Adrenal gland (tissue), 12 donors: ENCODE data around the gene STOML3. TPM values are rescaled to one million over a fixed set of nuclear protein-coding genes. Genes with fewer than 3 reads are reported as not detected.
"Not testable (repeated sequence)": the region's sequence is repeated elsewhere in the genome, so short reads cannot be mapped to it uniquely, and the experiment has no call there.

Experiments used
- DNase-seq, 7 donors: peaks; one replicate each; pipeline ENCODE4 v3.0.0-alpha.2; 2019 to 2020
- H3K27ac ChIP-seq, 5 donors: fragments of 200-600 bp; sonication (generic) in 4 of 5; 1 replicate in 3 of 5; 2 replicates in 2 of 5; pipeline versions ENCODE4 v1.5.1 to v1.8.0; 2016 to 2020; ENCODE audit warnings: mild to moderate bottlenecking in 1 of 5
- H3K27me3 ChIP-seq: fragments of 200-600 bp; 2 replicates; pipeline ENCODE4 v1.8.0; 2021
- H3K36me3 ChIP-seq, 2 donors: fragments of 200-600 bp; replicated peaks in 1 of 2; 1 replicate in 1 of 2; 2 replicates in 1 of 2; pipeline versions ENCODE4 v1.5.1 to v1.8.0; 2018 to 2022
- H3K4me1 ChIP-seq, 2 donors: fragments of 200-600 bp; replicated peaks in 1 of 2; 1 replicate in 1 of 2; 2 replicates in 1 of 2; pipeline versions ENCODE4 v1.5.1 to v1.8.0; 2018 to 2021
- H3K4me3 ChIP-seq, 4 donors: fragments of 200-600 bp; sonication (generic) in 3 of 4; one replicate each; pipeline ENCODE4 v1.5.1; 2016 to 2018
- H3K9me3 ChIP-seq, 3 donors: fragments of 200-600 bp; sonication (generic) in 1 of 3; replicated peaks in 1 of 3; 1 replicate in 2 of 3; 2 replicates in 1 of 3; pipeline versions ENCODE4 v1.5.1 to v1.8.0; 2016 to 2021
- POLR2A ChIP-seq, 2 donors: fragments of 450-650 bp; IDR thresholded peaks; one replicate each; pipeline ENCODE4 v1.6.1; 2017; ENCODE audit warnings: antibody characterized with exemption in 2 of 2, mild to moderate bottlenecking in 2 of 2, moderate library complexity in 1 of 2
- whole genome bisulfite sequencing, 4 donors: extraction: QIAGEN DNeasy Blood & Tissue Kit in 2 of 4; methylation state at CpG; one replicate each; pipeline versions ENCODE4 v1.1.5 to v1.1.7; 2013 to 2017; 5-methylcytosine and 5-hydroxymethylcytosine counted together
- intact Hi-C, 2 donors: fragments of 100-400 bp; cut with DNase I; formaldehyde crosslinking; loops; one replicate each; pipeline versions ENCODE4 v1.14.1 to v1.15.0; 2022 to 2023
- polyA plus RNA-seq, 3 donors: library from polyadenylated mRNA; stranded (reverse); fragments of 200-250 nt in 2 of 3; fragments of 350-450 nt in 1 of 3; fragmentation: Illumina TruSeq in 1 of 3; extraction: RNeasy Lipid Tissue Mini Kit (QIAGEN cat#74804) in 1 of 3; gene quantifications; one replicate each; pipeline ENCODE4 v1.2.3, GENCODE V29; 2013 to 2014
- total RNA-seq, 9 donors: library from RNA; depleted of rRNA in 4 of 9; stranded (reverse); fragments of >200 nt in 4 of 9; fragments of 120-200 nt in 1 of 9; fragmentation: NEBNext Ultra II Directional in 1 of 9; extraction: Animal tissue kit (Norgen Biotek cat#: 25700) in 1 of 9; gene quantifications; one replicate each; pipeline versions ENCODE4 v1.1.0 to v1.2.4, GENCODE V29; 2013 to 2023
- TF ChIP-seq, protein P1 (sequence below), 6 experiments: fragments of 450-650 bp in 4 of 6; fragments of 200-600 bp in 2 of 6; sonication (generic) in 1 of 6; IDR thresholded peaks; 1 replicate in 5 of 6; 2 replicates in 1 of 6; pipeline versions ENCODE4 v1.5.1 to v1.8.0; 2016 to 2021; ENCODE audit warnings: antibody characterized with exemption in 6 of 6, mild to moderate bottlenecking in 2 of 6, moderate library complexity in 1 of 6
- donor health status: healthy with polysubstance abuse.
- donor health status: Bipolar disorder and iron deficiency.
- donor health status: DM: yes; HTN: yes; CAD: no.
- donor health status: DM: no; HTN: no; CAD: no.
- donor health status: DM: no; HTN: no; CAD: no.
- donor health status: DM: yes; HTN: yes; CAD: no.

The STOML3 gene
- total and polyA plus RNA-seq, 12 donors = 0.06 TPM; not detected in 11

- H3K9me3 ChIP-seq = no peaks in the 10 kb centered on the region
- TF ChIP-seq, protein P1, sequence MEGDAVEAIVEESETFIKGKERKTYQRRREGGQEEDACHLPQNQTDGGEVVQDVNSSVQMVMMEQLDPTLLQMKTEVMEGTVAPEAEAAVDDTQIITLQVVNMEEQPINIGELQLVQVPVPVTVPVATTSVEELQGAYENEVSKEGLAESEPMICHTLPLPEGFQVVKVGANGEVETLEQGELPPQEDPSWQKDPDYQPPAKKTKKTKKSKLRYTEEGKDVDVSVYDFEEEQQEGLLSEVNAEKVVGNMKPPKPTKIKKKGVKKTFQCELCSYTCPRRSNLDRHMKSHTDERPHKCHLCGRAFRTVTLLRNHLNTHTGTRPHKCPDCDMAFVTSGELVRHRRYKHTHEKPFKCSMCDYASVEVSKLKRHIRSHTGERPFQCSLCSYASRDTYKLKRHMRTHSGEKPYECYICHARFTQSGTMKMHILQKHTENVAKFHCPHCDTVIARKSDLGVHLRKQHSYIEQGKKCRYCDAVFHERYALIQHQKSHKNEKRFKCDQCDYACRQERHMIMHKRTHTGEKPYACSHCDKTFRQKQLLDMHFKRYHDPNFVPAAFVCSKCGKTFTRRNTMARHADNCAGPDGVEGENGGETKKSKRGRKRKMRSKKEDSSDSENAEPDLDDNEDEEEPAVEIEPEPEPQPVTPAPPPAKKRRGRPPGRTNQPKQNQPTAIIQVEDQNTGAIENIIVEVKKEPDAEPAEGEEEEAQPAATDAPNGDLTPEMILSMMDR (IDR thresholded peaks at IDR 0.05) = no peak
- no peak overlapping the region for H3K4me3 ChIP-seq
- DNase-seq = no peak
- no peak overlapping the region for H3K27ac ChIP-seq
- intact Hi-C loops = no loop called here
- no peaks in the 10 kb centered on the region for H3K27me3 ChIP-seq
- no peaks in the 10 kb centered on the region for H3K4me1 ChIP-seq
- WGBS, 4 donors = 74 to 80% (median 75%) methylated on average over 1 of the region's 1 CpG
- peaks cover 0 to 44% of the 10 kb centered on the region in 2 donors for H3K36me3 ChIP-seq
Observed at GRCh38 chr13:39016087-39016486, 25.5 kb upstream of the STOML3 start.

DNA sequence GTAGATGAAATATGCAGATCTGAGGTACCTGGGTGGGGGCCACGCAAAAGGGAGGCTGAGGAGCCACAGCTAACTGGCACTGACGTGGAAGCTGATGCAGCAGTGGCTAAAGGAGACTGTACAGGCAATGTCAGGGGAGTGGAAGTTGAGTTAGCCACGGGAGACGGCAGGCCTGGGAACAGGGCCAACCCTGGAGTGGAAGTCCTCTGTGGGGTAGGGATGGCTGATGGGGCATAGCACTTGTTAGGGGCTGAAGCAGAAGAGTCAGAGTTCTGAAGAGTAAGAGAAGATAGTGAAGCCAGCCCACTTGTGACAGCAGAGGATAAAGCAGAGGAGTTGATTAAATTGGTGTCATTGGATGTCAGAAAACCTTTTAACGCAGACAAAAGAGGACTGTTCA is 22.8 kb upstream of the STOML3 start:
- Histone ChIP-seq H3K27me3 (no peaks in the 10 kb centered on the region), H3K27ac (no peak overlapping the region), H3K4me3 (no peak overlapping the region), H3K36me3 (peaks cover 0 to 54% of the 10 kb centered on the region in 2 donors), H3K4me1 (no peaks in the 10 kb centered on the region), H3K9me3 (no peaks in the 10 kb centered on the region)
- TF ChIP-seq, protein P1 (IDR thresholded peaks at IDR 0.05) = no peak
- TF ChIP-seq POLR2A (IDR thresholded peaks at IDR 0.05) = no peak
- DNase-seq = no peak
- intact Hi-C loops = no loop called here
- 88 to 96% (median 89%) methylated on average over 5 of the region's 5 CpGs for WGBS, 4 donors

DNA sequence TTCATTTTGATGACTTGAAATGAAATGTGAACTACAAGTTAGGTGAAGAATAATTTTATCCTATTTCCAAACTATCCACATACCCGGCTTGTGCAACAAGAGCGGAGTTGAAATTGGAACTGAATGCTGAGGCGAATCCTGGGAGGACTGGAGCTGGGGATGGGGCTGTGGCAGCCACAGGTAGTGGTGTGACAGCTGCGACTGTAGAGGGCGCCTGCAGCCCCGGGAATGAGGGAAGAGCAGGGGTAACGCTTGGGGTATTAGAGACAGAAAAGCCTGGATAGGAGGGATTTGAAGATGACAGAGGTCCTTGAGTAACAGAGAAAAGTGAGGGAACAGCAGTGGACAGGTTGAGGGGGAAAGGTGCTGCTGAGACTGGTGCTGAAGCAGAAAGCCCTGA is 22.0 kb upstream of the STOML3 start:
- H3K4me3 ChIP-seq = no peak overlapping the region
- no peak for DNase-seq
- intact Hi-C loops = no loop called here
- H3K36me3 ChIP-seq = peaks cover 0 to 54% of the 10 kb centered on the region in 2 donors
- H3K9me3 ChIP-seq = no peaks in the 10 kb centered on the region
- WGBS, 4 donors = 84 to 87% (median 84%) methylated on average over 7 of the region's 7 CpGs
- H3K4me1 ChIP-seq = no peaks in the 10 kb centered on the region
- H3K27ac ChIP-seq = no peak overlapping the region
- TF ChIP-seq POLR2A (IDR thresholded peaks at IDR 0.05) = no peak
- TF ChIP-seq, protein P1 (IDR thresholded peaks at IDR 0.05) = no peak
- H3K27me3 ChIP-seq = no peaks in the 10 kb centered on the region

DNA sequence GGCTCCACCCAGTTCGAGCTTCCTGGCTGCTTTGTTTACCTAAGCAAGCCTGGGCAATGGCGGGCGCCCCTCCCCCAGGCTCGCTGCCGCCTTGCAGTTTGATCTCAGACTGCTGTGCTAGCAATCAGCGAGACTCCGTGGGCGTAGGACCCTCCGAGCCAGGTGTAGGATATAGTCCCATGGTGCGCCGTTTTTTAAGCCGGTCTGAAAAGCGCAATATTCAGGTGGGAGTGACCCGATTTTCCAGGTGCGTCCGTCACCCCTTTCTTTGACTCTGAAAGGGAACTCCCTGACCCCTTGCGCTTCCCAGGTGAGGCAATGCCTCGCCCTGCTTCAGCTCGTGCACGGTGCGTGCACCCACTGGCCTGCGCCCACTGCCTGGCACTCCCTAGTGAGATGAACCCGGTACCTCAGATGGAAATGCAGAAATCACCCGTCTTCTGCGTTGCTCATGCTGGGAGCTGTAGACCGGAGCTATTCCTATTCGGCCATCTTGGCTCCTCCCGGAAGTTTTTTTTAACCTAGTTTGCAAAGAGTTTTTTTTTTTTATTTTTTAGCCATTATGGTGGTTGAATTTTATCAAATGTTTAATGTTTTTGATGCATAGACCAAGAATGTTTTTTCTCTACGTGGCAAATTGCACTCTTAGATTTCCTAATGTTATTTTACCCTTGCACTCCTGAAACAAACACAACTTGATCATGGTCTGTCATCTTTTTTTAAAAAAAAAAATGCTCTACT is 15.9 kb upstream of the STOML3 start:
- H3K4me3 ChIP-seq, intact Hi-C loops, H3K27me3 ChIP-seq, H3K27ac ChIP-seq, H3K9me3 ChIP-seq, H3K4me1 ChIP-seq, DNase-seq: not testable (repeated sequence)
- WGBS, 4 donors = 85 to 95% (median 89%) methylated on average over 17 to 29 of the region's 29 CpGs
- H3K36me3 ChIP-seq = peaks cover 0 to 14% of the 10 kb centered on the region in 2 donors

GRCh38 chr13:38998739-38999138 is 8.1 kb upstream of the STOML3 start:
- H3K36me3 ChIP-seq = no peaks in the 10 kb centered on the region
- no peaks in the 10 kb centered on the region for H3K9me3 ChIP-seq
- no peaks in the 10 kb centered on the region for H3K27me3 ChIP-seq
- no peaks in the 10 kb centered on the region for H3K4me1 ChIP-seq
- 73 to 89% (median 75%) methylated on average over 3 of the region's 3 CpGs for WGBS, 4 donors
- H3K27ac ChIP-seq = no peak overlapping the region
- DNase-seq = no peak
- TF ChIP-seq, protein P1 (IDR thresholded peaks at IDR 0.05) = no peak
- no peak for TF ChIP-seq POLR2A (IDR thresholded peaks at IDR 0.05)
- H3K4me3 ChIP-seq = no peak overlapping the region
- intact Hi-C loops = no loop called here
